HL-60 (cell line): ENCODE measurements around the gene ERFE.
A peak's percentile ranks its signal among the peaks of the same experiment; 100 is the strongest.

Source experiments
- DNase-seq, 2 experiments: peaks; one replicate each; pipeline ENCODE4 v3.0.0-alpha.2; 2010 to 2020; ENCODE audit warnings: low read depth in 1 of 2, low spot score in 1 of 2
- H3K27ac ChIP-seq: fragments of 250-450 bp; sonication (Bioruptor Pico); replicated peaks from 2 replicates; pipeline ENCODE4 v1.5.1; 2020; ENCODE audit warnings: mild to moderate bottlenecking, moderate library complexity
- H3K27me3 ChIP-seq: fragments of 250-450 bp; sonication (Bioruptor Pico); 2 replicates; pipeline ENCODE4 v1.5.1; 2021; ENCODE audit warnings: mild to moderate bottlenecking, moderate library complexity; ENCODE audit not compliant: insufficient read depth, poor library complexity, severe bottlenecking
- H3K4me3 ChIP-seq: replicated peaks from 2 replicates; pipeline ENCODE4 v1.5.1; 2011; ENCODE audit warnings: mild to moderate bottlenecking, control low read depth, low read length; ENCODE audit not compliant: insufficient read depth
- CTCF ChIP-seq: IDR thresholded peaks from one replicate; pipeline ENCODE4 v1.5.1; 2011; ENCODE audit warnings: low read length, control low read depth, inconsistent platforms; ENCODE audit not compliant: insufficient read depth
- GABPA ChIP-seq: IDR thresholded peaks from 2 replicates; pipeline ENCODE4 v1.6.1; 2012; ENCODE audit warnings: low read depth
- POLR2AphosphoS5 ChIP-seq: IDR thresholded peaks from 2 replicates; pipeline ENCODE4 v1.6.1; 2012; ENCODE audit warnings: low read depth
- REST ChIP-seq: IDR thresholded peaks from 2 replicates; pipeline ENCODE4 v1.6.1; 2012; ENCODE audit warnings: low read depth; ENCODE audit not compliant: insufficient replicate concordance
- SPI1 ChIP-seq: IDR thresholded peaks from 2 replicates; pipeline ENCODE4 v1.6.1; 2012; ENCODE audit warnings: low read depth, mild to moderate bottlenecking, borderline replicate concordance

The ERFE gene

GRCh38 chr2:238203973-238204683, 45.4 kb downstream of the ERFE start:
- no peaks in the 10 kb centered on the region for H3K27me3 ChIP-seq
- H3K4me3 ChIP-seq, result peak overlapping the region; percentile 33
- peak overlapping the region; percentile 90 for H3K27ac ChIP-seq
- DNase-seq, result peak; percentile 47 to 87
- peak; percentile 45 for TF ChIP-seq POLR2AphosphoS5
- TF ChIP-seq SPI1, result peak; percentile 76
- no peak for TF ChIP-seq CTCF

GRCh38 chr2:238207006-238207405, 48.2 kb downstream of the ERFE start:
- DNase-seq, result no peak
- Histone ChIP-seq H3K27ac (no peak overlapping the region), H3K27me3 (no peaks in the 10 kb centered on the region), H3K4me3 (no peak overlapping the region)
- TF ChIP-seq CTCF (no peak), REST (no peak), SPI1 (no peak), POLR2AphosphoS5 (no peak), GABPA (no peak)

GRCh38 chr2:238216651-238217184, 57.9 kb downstream of the ERFE start:
- no peak for DNase-seq
- Histone ChIP-seq H3K27ac (no peak overlapping the region), H3K4me3 (no peak overlapping the region), H3K27me3 (no peaks in the 10 kb centered on the region)
- TF ChIP-seq SPI1 (no peak), GABPA (no peak), CTCF (no peak), POLR2AphosphoS5 (no peak), REST (no peak)
